Measurements from ENCODE around the gene SLC11A1. TPM values are rescaled to one million over a fixed set of nuclear protein-coding genes. Genes with fewer than 3 reads are reported as not detected.

SLC11A1 gene
- total RNA-seq, 1 donor from 2014 or later = 0.89 TPM

- CTCF ChIA-PET = no interaction called here
- no peak for DNase-seq
- H3K27ac Mint-ChIP-seq = peak overlapping the region; percentile 62
- no peak overlapping the region for H3K4me3 Mint-ChIP-seq
- POLR2A ChIA-PET = interaction anchor here (0.7 to 2.0 kb wide), 5 partner anchors 8 to 492 kb away, joined by 3 to 8 read pairs (median 4); no protein-coding TSS in a partner anchor
- no peak for ATAC-seq (ENCODE audit: low read depth)
- no peaks in the 10 kb centered on the region for H3K9me3 Mint-ChIP-seq
- TF ChIP-seq CTCF (IDR thresholded peaks at IDR 0.05) = no peak
- H3K36me3 Mint-ChIP-seq (ENCODE audit: low read depth) = peaks cover 30% of the 10 kb centered on the region
- no peaks in the 10 kb centered on the region for H3K27me3 Mint-ChIP-seq
- peaks cover 63% of the 10 kb centered on the region for H3K4me1 Mint-ChIP-seq
- intact Hi-C loops (cut with micrococcal nuclease) = loop anchor here (10.0 kb wide), 1 partner anchor 981 kb away; the partner anchor contains the start of gene DNPEP
Measured at GRCh38 chr2:218403810-218404209, 21.7 kb downstream of the SLC11A1 start.

GRCh38 chr2:218404351-218405085 lies 22.4 kb downstream of the SLC11A1 start:
- ChIA-PET POLR2A (interaction anchor here (0.6 to 2.0 kb wide), 6 partner anchors 9 to 183 kb away, joined by 3 to 8 read pairs (median 4); no protein-coding TSS in a partner anchor), CTCF (interaction anchor here (1.7 kb wide), 1 partner anchor 62 kb away, joined by 8 read pairs; no protein-coding TSS in a partner anchor)
- Mint-ChIP-seq H3K27ac (peak overlapping the region; percentile 62), H3K9me3 (no peaks in the 10 kb centered on the region), H3K36me3 (ENCODE audit: low read depth) (peaks cover 30% of the 10 kb centered on the region), H3K27me3 (no peaks in the 10 kb centered on the region), H3K4me1 (peaks cover 59% of the 10 kb centered on the region), H3K4me3 (no peak overlapping the region)
- no peak for TF ChIP-seq CTCF (IDR thresholded peaks at IDR 0.05)
- ATAC-seq (ENCODE audit: low read depth) (no peak), DNase-seq (no peak)
- intact Hi-C loops (cut with micrococcal nuclease) = loop anchor here (5.0 to 10.0 kb wide), 2 partner anchors 488 to 980 kb away; partner anchors contain the start of gene DNPEP

- DNase-seq (no peak), ATAC-seq (ENCODE audit: low read depth) (no peak)
- H3K4me1 Mint-ChIP-seq = peaks cover 59% of the 10 kb centered on the region
- H3K4me3 Mint-ChIP-seq = peak overlapping the region; percentile 85
- intact Hi-C loops (cut with micrococcal nuclease) = loop anchor here (5.0 to 10.0 kb wide), 2 partner anchors 487 to 980 kb away; partner anchors contain the start of gene DNPEP
- peaks cover 30% of the 10 kb centered on the region for H3K36me3 Mint-ChIP-seq (ENCODE audit: low read depth)
- CTCF ChIA-PET = interaction anchor here (1.7 kb wide), 1 partner anchor 61 kb away, joined by 8 read pairs; no protein-coding TSS in a partner anchor
- peak overlapping the region; percentile 86 for H3K27ac Mint-ChIP-seq
- POLR2A ChIA-PET = interaction anchor here (0.6 to 2.0 kb wide), 4 partner anchors 10 to 254 kb away, joined by 3 to 8 read pairs (median 4); partner anchors contain the start of genes BCS1L and ZNF142
- H3K27me3 Mint-ChIP-seq = no peaks in the 10 kb centered on the region
- TF ChIP-seq CTCF (IDR thresholded peaks at IDR 0.05) = no peak
- H3K9me3 Mint-ChIP-seq = no peaks in the 10 kb centered on the region
Measured at GRCh38 chr2:218405086-218405745, 23.1 kb downstream of the SLC11A1 start.

- H3K4me1 Mint-ChIP-seq = peaks cover 59% of the 10 kb centered on the region
- no peak for ATAC-seq (ENCODE audit: low read depth)
- TF ChIP-seq CTCF (IDR thresholded peaks at IDR 0.05) = no peak
- ChIA-PET POLR2A (interaction anchor here (0.7 to 2.0 kb wide), 5 partner anchors 10 to 266 kb away, joined by 3 to 8 read pairs (median 3); partner anchors contain the start of genes BCS1L, RNF25 and ZNF142), CTCF (interaction anchor here (1.7 kb wide), 1 partner anchor 60 kb away, joined by 8 read pairs; no protein-coding TSS in a partner anchor)
- H3K9me3 Mint-ChIP-seq = no peaks in the 10 kb centered on the region
- peak overlapping the region; percentile 86 for H3K27ac Mint-ChIP-seq
- H3K36me3 Mint-ChIP-seq (ENCODE audit: low read depth) = peaks cover 30% of the 10 kb centered on the region
- no peak for DNase-seq
- no peaks in the 10 kb centered on the region for H3K27me3 Mint-ChIP-seq
- peak overlapping the region; percentile 85 for H3K4me3 Mint-ChIP-seq
- intact Hi-C loops (cut with micrococcal nuclease) = loop anchor here (1.0 to 10.0 kb wide), 11 partner anchors 9 to 979 kb away; partner anchors contain the start of genes ARPC2, BCS1L, CNOT9 and DNPEP
Measured at GRCh38 chr2:218405746-218406208, 23.7 kb downstream of the SLC11A1 start.
